SK-N-SH treated with all-trans-retinoic acid at 6 μM for 48 hours (cell line): ENCODE measurements around the gene SRRM3.

ENCODE experiments used
- ESRRG ChIP-seq: fragments of 250-450 bp; sonication (Bioruptor Pico); IDR thresholded peaks from 2 replicates; pipeline ENCODE4 v1.6.1; 2021; ENCODE audit warnings: mild to moderate bottlenecking
- TOX ChIP-seq: fragments of 250-450 bp; sonication (Bioruptor Pico); IDR thresholded peaks from 2 replicates; pipeline ENCODE4 v1.8.0; 2021; ENCODE audit warnings: mild to moderate bottlenecking, moderate library complexity, borderline replicate concordance
- ZNF8 ChIP-seq: fragments of 450-650 bp; formaldehyde crosslinking; IDR thresholded peaks from 2 replicates; pipeline ENCODE4 v1.5.0; 2020; ENCODE audit warnings: mild to moderate bottlenecking, moderate library complexity

DNA sequence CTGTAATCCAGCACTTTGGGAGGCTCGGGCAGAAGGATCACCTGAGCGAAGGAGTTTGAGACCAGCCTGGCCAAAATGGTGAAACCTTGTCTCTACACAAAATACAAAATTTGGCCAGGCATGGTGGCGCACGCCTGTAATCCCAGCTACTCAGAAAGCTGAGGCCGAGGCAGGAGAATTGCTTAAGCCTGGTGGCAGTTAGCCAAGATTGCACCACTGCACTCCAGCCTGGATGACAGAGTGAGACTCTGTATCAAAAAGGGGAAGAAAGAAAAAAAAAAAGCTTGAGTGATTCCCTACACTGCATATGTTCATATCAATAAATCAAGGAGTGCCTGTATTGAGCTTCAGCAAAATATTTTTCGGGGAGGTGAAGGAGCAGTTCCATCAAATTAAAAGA lies 45.8 kb upstream of the SRRM3 start:
- TF ChIP-seq ZNF8 (CRISPR knock-in tag) (no peak), ESRRG (CRISPR knock-in tag) (no peak), TOX (CRISPR knock-in tag) (no peak)
